ENCODE results near the gene GPC5.

GPC5 gene

DNA sequence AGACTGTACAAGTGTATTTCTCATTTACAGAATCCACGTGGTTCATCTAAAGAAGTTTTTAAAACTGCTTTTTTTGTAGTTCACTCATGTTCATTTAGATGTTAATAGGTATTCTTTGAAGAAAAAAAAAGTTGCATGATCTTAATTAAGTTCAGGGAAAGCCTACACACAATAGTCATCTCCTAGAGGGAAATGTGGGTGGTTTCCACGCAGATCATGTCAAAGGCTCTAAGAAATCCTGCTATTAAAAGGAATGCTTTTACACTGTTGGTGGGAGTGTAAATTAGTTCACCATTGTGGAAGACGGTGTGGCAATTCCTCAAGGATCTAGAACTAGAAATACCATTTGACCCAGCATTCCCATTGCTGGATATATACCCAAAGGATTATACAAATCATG, 312.3 kb downstream of the GPC5 start:
- no peak for DNase-seq (ENCODE audit: low read depth)

DNA sequence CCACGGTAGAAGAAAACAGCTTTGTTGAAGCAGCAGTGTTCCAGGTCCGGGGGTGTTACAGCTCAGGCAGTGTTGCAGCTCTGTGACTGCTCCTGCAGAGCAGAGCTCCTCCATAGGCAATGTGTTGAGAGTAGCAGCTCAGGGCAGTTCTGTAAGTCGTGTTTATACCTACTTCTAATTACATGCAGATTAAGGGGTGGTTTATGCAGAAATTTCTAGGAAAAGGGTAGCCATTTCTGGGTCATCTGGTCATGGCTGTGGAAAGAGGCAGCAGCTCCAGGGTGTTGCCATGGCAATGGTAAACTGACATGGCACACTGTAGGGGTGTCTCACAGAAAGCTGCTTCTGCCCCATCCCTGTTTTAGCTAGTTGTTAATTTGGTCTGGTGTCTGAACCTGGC, 316.4 kb downstream of the GPC5 start:
- DNase-seq (ENCODE audit: low read depth), result no peak

DNA sequence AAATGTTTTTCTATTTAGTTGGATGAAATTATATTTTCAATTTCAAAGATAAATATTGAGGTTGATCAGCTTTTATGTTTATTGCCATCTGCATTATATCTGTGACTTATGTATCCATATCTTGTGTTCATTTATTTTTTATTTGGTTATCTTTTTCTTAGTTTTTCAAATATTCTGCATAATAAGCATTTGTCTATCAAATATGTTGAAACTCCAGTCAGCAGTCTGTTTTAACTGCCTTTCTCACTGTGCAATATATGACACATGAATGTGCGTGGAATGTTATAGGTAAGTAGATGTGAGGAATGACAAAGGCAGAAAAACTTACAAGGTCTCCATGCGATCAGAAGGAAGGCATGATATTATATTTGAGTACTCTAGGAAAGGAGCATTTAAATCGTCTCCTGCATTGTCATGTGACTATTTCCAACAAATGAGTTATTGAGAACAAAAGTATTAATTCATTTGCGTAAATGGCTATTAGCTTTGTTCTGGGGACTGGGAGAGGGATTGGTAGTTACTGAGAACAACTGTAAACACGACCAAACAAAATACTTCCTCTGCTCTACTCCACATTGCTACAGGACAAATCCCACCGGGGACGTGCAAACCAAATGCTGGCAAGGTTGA, 318.1 kb downstream of the GPC5 start:
- no peak for DNase-seq (ENCODE audit: low read depth)

DNA sequence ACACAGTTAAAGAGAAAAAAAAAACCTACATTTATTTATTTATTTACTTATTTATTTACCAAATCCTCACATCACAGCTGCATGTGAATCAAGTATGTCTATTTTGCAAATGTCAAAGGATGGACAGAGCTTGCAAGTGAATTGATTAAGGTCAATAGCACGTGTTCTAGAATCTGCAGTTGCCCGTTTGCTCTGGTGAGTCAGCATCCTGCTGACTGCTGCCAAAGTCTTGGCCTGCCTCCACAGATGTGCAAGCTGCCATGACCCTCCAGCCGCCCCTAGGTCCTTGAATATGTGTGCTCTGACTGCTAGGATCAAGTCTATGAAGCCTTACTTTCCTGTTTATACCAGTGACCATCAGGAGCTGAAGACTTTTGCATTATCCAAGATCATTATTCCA, 320.6 kb downstream of the GPC5 start:
- no peak for DNase-seq (ENCODE audit: low read depth)

DNA sequence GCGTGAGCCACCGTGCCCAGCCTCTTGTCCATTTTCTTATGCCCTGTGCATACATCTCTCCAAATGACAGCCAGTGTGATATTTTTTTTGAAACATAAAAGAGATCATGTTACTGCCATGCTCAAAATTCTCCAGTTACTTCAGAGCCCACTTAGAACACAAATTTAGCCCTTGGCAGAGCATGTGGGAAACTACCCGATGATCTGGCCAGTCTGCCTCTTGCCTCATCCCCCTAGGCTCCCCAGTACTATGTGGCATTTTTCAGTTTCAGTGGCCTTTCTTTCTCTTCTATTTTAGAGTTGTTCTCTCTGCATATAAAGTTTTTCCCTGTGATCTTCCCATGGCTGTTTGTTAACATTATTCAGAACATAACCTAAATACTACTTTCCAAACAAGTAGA, 323.0 kb downstream of the GPC5 start:
- DNase-seq (ENCODE audit: low read depth), result no peak

DNA sequence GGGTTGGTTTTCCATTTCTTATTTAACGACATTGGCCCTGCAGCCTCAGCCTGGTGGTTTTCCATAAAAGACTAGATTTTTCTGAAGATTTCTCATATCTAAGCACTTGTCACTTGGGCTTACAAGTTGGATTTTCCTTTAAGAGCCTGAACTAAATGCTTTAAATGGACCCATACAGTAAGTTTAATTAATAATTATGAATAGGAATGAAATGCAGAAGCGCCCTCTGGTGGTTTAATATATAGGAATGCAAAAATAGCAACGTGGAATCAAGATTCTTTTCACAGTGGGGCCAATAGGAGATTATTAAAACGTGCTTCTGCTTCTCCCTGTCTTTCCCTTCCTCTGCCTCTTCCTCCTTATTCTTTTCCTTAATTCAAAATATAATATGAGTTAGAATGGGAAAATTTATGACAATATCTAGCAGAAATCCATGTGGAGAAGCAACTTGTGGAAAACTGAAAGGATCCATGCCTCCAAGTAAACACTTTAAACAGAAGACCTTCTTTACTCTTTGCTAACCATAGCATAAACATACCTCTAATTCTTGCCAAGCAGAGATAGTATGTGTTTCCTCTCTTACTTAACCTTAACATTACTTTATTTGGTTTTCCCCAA, 324.0 kb downstream of the GPC5 start:
- DNase-seq (ENCODE audit: low read depth), result no peak

DNA sequence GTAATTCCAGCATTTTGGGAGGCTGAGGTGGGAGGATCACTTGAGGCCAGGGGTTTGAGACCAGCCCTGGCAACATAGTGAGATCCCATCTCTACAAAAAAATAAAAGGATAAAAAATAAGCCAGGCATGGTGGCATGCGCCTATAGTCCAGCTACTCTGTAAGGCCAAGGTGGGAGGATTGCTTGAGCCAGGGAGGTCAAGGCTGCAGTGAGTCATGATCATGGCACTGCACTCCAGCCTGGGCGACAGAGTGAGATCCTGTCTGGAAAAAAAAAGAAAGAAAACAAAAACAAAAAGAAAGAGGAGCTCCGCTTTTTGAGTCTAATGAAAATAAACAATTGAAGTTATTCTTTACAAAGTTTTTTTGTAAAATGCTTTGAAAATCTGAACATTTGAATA, 326.2 kb downstream of the GPC5 start:
- DNase-seq (ENCODE audit: low read depth), result no peak

DNA sequence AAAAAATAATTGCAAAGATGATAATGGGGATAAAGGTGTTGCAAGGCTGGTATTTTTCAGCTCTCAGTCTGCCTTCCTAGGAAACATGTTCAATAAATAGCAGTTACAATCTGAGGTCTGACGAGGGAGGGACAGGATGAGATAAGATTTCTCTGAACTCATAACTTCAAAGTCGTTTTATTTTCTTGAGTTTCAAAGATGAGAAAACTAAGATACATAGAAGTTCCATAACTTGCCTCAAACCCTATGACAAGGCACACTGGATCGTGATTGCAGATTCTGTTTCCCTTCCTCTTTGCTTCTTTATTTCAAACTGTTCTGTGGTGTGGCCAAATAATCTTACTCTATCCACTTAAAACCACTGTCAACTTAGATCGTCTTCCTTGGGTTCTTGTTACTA, 327.2 kb downstream of the GPC5 start:
- no peak for DNase-seq (ENCODE audit: low read depth)

DNA sequence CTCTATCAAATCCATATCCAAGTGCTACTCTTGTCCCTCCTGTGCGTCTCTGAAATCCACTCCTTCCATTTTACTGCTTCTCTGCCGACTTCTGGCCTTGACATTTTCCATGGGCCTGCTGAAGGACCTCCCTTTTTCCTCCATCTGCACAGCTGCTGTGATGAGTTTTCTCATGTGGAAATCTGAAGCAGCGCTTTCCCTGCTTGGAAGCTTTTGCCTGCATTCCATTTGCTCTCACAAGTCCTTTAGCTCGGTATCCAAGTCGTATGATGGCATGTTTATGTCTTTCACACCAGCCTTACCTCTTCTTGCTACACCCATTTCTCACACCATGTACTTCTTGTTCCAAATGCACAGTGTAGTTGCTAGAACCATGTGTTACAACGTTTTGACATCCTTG, 328.2 kb downstream of the GPC5 start:
- no peak for DNase-seq (ENCODE audit: low read depth)

DNA sequence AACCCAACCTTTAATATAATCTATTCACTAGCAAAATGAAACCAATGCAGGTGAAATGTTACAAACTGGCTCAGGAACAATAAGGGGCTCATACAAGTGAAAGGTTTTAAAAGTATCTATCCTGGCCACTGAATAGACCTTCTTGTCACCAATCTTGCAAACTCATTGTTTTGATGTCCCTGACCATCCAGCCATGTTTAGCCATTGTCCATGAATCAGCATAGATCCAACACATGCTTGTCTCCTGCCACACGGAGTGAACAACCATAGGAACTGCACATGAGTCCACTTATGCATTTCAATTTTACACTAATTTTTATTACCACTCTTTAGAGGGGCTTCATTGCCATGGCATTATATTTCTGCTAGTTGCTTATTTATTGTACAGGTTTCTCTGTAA, 331.4 kb downstream of the GPC5 start:
- DNase-seq (ENCODE audit: low read depth), result no peak

DNA sequence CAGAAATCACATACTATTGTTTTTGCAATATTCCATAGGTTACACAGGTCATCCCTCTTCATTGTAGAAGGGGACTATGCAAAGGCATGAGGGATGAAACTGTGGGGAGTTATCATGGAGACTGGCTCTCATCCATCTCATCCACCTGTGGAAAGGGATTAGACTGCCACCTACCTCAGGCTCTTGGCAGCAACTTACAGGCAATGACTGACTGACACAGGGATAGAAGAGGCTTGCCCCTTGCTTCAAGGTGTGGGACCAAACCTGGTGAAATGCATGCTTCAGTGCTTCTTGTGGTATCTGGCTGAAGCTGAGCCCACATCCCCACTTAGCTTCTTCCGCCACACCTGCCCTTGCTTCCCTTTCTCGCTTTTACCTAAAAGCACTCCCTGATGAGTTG, 341.3 kb downstream of the GPC5 start:
- DNase-seq (ENCODE audit: low read depth), result no peak

DNA sequence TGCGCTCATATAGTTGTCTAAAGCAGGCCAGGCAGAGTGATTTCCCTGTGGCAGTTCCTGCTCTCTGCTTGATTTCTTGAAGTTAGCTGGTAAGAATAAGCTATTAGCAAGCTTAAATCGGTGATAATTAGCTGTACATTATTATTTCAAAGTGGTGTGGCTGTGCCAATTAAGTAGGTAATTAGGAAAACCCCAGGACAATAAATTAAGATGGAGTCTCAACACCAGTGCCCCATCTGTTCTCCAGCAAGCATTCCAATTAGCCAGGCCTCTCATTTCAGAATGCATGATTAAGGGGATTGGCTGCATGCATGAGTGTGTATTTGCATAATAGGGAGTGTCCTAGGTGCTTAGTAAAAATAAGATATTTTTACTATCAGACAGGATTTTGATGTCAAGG, 342.3 kb downstream of the GPC5 start:
- DNase-seq (ENCODE audit: low read depth), result no peak

DNA sequence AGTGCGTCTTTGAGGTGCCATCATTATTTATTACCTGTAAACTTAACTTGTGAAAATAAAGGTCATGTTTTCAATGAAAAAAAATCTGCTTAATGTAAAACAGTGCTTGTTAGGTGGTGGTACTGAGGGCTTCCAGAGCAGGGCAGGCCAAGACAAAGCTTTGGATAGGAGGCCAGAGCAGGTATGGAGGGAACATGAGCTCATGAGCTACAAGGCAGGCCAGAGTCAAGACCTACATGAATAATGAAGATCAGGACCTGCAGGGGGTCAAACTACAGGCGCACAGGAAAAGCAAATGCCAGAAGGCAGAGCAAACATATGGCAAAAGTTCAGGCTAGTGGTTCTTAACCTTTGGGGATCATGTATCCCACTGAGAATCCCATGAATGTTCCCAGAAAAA, 343.5 kb downstream of the GPC5 start:
- DNase-seq (ENCODE audit: low read depth), result no peak

DNA sequence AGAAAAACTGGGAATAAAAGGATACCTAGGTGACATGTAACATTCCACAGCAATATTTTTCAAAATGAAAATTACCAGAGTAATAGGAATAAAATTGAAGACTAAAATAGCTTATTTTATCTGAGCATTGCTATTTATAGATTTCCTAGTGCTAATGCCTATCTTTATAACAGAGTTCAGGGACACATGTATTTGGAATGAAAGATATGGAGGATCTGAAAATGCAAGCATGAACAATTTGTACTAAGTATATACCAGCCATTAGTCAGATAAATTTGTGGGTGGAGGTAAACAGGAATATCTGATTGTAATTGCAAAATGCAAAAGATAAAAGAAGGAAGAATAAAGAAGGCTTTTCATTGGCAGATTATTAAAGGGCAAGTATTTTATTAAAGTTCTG, 345.9 kb downstream of the GPC5 start:
- no peak for DNase-seq (ENCODE audit: low read depth)

DNA sequence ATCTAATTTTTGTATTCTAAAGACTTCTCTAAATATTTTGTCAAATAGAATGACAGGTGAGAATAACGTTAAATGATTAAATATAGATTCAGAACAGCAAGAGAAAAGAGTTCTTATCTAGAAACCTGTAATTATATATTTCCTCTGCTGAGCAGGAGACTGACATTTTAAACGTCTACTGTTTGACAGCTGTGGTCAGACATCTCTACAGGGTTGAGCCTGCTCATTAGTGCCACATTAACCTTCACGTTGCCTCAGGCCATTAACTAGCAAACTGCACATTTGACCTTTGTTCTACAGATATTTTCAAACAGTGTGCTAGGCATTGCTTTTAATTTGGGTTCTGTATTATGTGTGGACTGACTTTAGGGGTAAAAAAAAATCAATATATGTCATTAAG, 347.5 kb downstream of the GPC5 start:
- no peak for DNase-seq (ENCODE audit: low read depth)

DNA sequence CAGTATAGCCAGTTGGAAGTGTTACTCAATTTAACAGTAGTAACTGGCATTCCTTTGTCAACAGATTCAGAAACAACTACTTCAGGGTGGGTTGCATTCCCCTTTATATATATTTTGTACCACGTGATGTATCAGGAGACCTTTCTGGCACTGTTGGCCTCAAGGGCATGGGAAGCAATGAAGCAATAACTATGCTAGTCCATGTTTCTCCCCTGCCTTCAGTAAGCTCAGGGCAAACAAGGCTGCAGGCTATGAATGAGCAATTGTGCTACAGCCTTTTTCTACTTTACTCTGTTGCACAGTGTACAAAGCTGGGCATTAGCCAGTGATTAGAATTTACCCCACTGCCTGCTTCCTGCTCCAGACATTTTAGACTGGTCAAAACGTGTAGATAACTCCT, 348.8 kb downstream of the GPC5 start:
- no peak for DNase-seq (ENCODE audit: low read depth)

DNA sequence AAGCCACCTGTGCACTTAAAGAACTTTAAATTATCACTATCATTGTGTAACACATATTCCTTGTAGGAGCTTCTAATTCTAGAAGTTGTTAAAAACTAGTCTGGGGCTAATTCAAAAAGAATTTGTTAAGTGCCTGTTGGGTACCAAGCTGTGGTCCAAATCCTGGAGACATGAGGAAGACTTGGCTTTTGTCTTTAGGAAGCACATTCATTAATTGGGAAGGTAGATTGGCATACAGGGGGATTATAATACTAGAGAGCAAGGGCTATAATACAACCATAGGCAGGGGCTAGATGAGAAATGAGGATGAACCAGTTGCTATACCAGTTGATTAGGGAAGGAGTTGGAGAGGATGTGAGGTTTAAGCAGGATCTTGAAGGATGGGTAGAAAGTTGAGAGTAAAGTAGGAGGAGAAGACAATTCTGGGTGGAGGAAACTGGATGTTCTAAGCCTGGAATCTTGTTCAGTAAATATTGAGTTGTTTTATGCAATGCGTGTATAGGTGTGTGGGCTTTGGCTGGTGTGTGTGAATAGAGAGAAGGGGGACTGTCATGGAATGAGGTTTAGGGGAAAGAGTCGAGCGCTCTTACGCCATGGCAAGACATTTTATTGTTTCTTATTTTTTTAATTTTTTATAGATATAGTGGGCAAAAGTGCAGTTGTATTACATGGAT, 350.1 kb downstream of the GPC5 start:
- no peak for DNase-seq (ENCODE audit: low read depth)

DNA sequence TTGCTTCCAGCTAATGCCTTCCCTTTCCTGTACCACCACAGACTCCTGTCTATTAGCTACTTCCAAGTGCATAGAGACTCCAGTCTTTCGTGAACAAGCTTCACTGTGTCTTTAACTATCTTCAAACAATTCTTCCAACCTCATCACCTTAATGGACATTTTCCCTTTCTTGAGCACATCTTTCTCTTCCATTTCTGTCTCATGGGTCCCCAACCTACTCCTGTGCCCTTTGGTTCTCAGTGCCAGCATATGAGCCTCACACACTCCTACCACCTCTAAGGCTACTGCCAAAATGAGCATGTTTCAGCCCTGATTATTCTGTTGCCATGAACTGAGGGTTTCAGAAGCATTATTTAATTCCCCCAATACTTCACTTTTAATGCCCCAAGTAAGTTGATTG, 360.3 kb downstream of the GPC5 start:
- DNase-seq (ENCODE audit: low read depth), result no peak

DNA sequence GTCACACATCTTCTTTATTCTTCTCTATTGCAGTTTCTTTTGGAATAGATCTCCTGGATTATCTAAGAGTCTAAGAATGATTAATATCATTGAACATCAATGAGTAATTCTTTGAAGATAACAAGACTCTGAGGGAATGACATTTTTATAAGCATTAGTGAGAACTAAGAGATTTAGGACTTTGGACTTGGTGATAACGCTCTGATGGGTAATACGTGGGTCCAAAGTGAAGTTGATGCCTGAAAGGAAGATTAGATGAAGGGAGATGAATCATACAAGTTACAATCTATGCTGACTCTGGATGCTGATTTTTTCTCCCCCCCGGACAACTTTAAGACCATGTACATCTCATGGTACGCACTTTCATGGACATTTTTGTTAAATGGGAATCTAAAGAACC, 364.5 kb downstream of the GPC5 start:
- no peak for DNase-seq (ENCODE audit: low read depth)

DNA sequence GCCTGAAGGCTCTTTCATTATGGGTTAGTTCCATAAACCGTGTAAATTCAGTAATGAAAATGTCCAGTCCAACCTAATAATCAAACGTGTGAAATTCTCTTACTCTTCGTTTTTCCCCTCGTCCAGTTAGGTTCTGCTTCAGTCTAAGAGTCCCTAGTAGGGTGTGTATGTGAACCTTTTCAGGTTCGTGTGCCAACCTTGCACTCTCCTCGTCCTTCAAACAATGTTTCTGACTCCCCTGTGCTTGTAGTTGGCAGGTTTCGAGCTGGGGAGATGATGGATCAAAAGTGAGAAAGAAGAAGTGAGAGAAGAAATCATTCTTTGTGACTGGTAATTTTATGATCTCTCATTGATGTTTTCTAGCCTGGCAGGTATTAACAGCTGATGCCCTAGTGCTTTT, 366.1 kb downstream of the GPC5 start:
- no peak for DNase-seq (ENCODE audit: low read depth)

DNA sequence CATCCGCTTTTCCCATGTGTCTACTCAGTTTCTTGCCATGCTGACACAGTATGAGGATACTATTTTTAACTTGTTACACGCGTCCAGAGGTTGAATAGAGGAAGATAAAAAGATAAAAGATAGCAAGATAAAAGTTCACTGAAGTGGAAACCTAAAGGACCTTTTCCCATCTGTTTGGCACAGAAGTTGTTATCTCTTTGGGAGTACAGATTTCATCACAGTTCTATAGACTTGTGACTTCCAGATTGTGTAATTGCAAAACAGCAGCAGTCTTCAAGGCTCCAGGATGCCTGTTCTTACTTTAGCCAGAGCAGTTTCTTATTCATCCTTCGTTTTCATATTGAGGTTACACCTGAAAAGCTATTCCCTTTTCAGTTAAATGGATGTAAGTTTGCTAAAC, 369.2 kb downstream of the GPC5 start:
- no peak for DNase-seq (ENCODE audit: low read depth)

DNA sequence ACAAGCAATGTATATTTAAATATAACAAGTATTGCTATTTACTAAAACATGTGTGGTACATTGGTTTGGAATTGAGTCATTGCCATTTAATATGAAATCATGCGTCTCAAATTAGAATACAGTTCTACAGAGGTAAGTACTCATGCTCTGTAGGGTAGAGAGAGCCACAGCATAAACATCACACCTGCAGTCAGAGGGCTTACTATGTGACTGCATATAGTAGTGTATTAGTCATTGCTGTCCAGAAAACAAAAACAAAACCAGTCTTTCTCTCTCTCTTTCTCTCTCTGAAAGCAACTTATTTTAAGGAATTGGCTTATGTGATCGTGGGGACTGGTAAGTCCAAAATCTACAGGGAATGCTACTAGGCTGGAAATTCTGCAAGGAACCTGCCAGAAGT, 370.3 kb downstream of the GPC5 start:
- no peak for DNase-seq (ENCODE audit: low read depth)

DNA sequence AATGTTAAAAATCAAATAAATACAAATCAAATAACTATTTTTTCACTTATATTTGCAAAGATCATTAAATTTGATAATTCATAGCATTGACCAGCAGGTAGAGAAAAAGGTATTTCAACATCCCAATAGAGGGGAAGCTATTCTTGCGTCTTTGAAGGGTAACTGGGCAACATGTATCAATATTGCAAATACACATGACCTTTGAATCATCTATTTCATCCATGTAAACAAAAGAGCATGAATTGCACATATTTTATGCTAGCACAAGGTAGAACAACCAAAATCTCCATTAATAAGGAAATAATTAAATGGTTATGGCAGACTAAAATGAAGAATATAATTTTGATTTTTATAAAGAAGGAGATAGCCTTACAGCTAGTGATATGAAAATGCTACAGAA, 372.8 kb downstream of the GPC5 start:
- DNase-seq (ENCODE audit: low read depth), result no peak
